MCF 10A (cell line): Measurements from ENCODE around the gene SPATS2L. TPM values are rescaled to one million over a fixed set of nuclear protein-coding genes. Genes with fewer than 3 reads are reported as not detected.

Experiments
- BruUV-seq: library from RNA; stranded (reverse); fragments of 400-500 nt; replicated peaks from 2 replicates; lab custom pipeline; 2021; lab: Mats Ljungman, UMichigan
- CTCF ChIA-PET: fragments of 300-600 bp; sonication (Branson Sonifier 250); formaldehyde crosslinking; extraction: SDS; loops from one replicate; lab custom pipeline; 2021; ENCODE audit warnings: antibody characterized with exemption, inconsistent platforms; lab: Yijun Ruan, JAX
- POLR2A ChIA-PET: fragments of 300-600, 350-650 bp; sonication (Branson Sonifier 250); formaldehyde crosslinking; extraction: SDS; loops from one replicate; lab custom pipeline; 2020; ENCODE audit warnings: antibody characterized with exemption, inconsistent platforms; lab: Yijun Ruan, JAX
- DNase-seq: peaks from one replicate; pipeline ENCODE4 v3.0.0-alpha.2; 2018; ENCODE audit not compliant: unreplicated experiment
- H3K27ac Mint-ChIP-seq: one replicate; pipeline ENCODE4 v1.8.0; 2022; ENCODE audit warnings: mild to moderate bottlenecking, low read depth, mixed read lengths; ENCODE audit not compliant: unreplicated experiment
- H3K27me3 Mint-ChIP-seq: one replicate; pipeline ENCODE4 v1.8.0; 2022; ENCODE audit warnings: mixed read lengths; ENCODE audit not compliant: insufficient read depth, unreplicated experiment
- H3K36me3 Mint-ChIP-seq: one replicate; pipeline ENCODE4 v1.8.0; 2022; ENCODE audit warnings: mild to moderate bottlenecking, moderate library complexity, mixed read lengths; ENCODE audit not compliant: insufficient read depth, unreplicated experiment
- H3K4me1 Mint-ChIP-seq: one replicate; pipeline ENCODE4 v1.8.0; 2022; ENCODE audit warnings: mixed read lengths; ENCODE audit not compliant: insufficient read depth, unreplicated experiment
- H3K4me3 Mint-ChIP-seq: one replicate; pipeline ENCODE4 v1.8.0; 2022; ENCODE audit warnings: mild to moderate bottlenecking, moderate library complexity, mixed read lengths; ENCODE audit not compliant: unreplicated experiment
- H3K9me3 Mint-ChIP-seq: one replicate; pipeline ENCODE4 v1.8.0; 2022; ENCODE audit warnings: mixed read lengths; ENCODE audit not compliant: unreplicated experiment
- CTCF ChIP-seq: fragments of 200-600 bp; IDR thresholded peaks from one replicate; pipeline ENCODE4 v1.8.0; 2022; ENCODE audit warnings: antibody characterized with exemption, mild to moderate bottlenecking; ENCODE audit not compliant: unreplicated experiment
- intact Hi-C: fragments of 100-400 bp; cut with micrococcal nuclease; formaldehyde crosslinking; loops from 2 replicates; pipeline ENCODE4 v1.14.1; 2022
- total RNA-seq: library from RNA; stranded (reverse); gene quantifications from 2 replicates; pipeline ENCODE4 v1.2.3, GENCODE V29; 2022

Gene SPATS2L
- total RNA-seq, 1 experiment from 2014 or later, result 68.3 TPM

GRCh38 chr2:200356321-200356720, 49.8 kb downstream of the SPATS2L start:
- no peak overlapping the region for H3K4me3 Mint-ChIP-seq
- no peak for DNase-seq
- intact Hi-C loops, result no loop called here
- H3K9me3 Mint-ChIP-seq, result no peaks in the 10 kb centered on the region
- H3K27me3 Mint-ChIP-seq, result no peaks in the 10 kb centered on the region
- H3K27ac Mint-ChIP-seq, result no peak overlapping the region
- TF ChIP-seq CTCF, result no peak
- CTCF ChIA-PET, result no interaction called here
- no peaks in the 10 kb centered on the region for H3K36me3 Mint-ChIP-seq
- peaks cover 24% of the 10 kb centered on the region for H3K4me1 Mint-ChIP-seq
- POLR2A ChIA-PET, result no interaction called here
- BruUV-seq, result no TSS peak

- Mint-ChIP-seq H3K27ac (no peak overlapping the region), H3K4me1 (peaks cover 22% of the 10 kb centered on the region), H3K9me3 (no peaks in the 10 kb centered on the region), H3K36me3 (no peaks in the 10 kb centered on the region), H3K4me3 (no peak overlapping the region), H3K27me3 (no peaks in the 10 kb centered on the region)
- TF ChIP-seq CTCF, result no peak
- ChIA-PET POLR2A (no interaction called here), CTCF (interaction anchor here (0.9 kb wide), 1 partner anchor 16 kb away, joined by 3 read pairs; no protein-coding TSS in a partner anchor)
- BruUV-seq, result no TSS peak
- DNase-seq, result no peak
- intact Hi-C loops, result no loop called here
These were observed 50.4 kb downstream of the SPATS2L start for GRCh38 chr2:200356857-200357384.

DNA sequence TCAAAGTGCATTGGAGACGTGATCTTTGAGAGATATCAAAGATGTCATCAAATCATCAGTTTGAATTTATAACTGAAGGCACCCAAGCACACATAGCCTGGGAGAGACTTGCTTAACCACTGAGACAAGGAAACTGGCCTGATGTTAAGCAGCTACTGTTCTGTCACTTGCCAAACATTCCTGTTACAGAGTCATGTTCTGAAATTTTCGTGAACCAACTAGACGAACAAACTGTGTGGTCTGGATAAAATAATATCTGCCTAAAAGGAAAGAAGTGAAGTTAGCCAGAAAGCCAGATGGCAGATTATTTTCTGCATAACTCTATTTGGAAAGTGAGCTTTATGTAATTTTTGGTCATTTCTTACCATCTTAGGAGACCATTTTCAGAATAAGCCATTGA, 51.4 kb downstream of the SPATS2L start:
- Mint-ChIP-seq H3K27me3 (no peaks in the 10 kb centered on the region), H3K4me1 (peaks cover 13% of the 10 kb centered on the region), H3K27ac (no peak overlapping the region), H3K9me3 (no peaks in the 10 kb centered on the region), H3K4me3 (no peak overlapping the region), H3K36me3 (no peaks in the 10 kb centered on the region)
- ChIA-PET CTCF (interaction anchor here (0.9 kb wide), 1 partner anchor 15 kb away, joined by 3 read pairs; no protein-coding TSS in a partner anchor), POLR2A (no interaction called here)
- intact Hi-C loops, result no loop called here
- TF ChIP-seq CTCF, result no peak
- BruUV-seq, result no TSS peak
- no peak for DNase-seq

- Mint-ChIP-seq H3K27ac (no peak overlapping the region), H3K4me3 (no peak overlapping the region), H3K36me3 (no peaks in the 10 kb centered on the region), H3K9me3 (no peaks in the 10 kb centered on the region), H3K27me3 (no peaks in the 10 kb centered on the region), H3K4me1 (peaks cover 6% of the 10 kb centered on the region)
- intact Hi-C loops, result no loop called here
- no peak for DNase-seq
- no TSS peak for BruUV-seq
- no peak for TF ChIP-seq CTCF
- CTCF ChIA-PET, result interaction anchor here (0.6 to 1.0 kb wide), 2 partner anchors 20 to 91 kb away, joined by 4 read pairs; no protein-coding TSS in a partner anchor
- POLR2A ChIA-PET, result no interaction called here
These were observed 53.1 kb downstream of the SPATS2L start for GRCh38 chr2:200359552-200359951.
